NB4 (cell line): ENCODE results near the gene RNF25.

Source experiments
- CTCF ChIP-seq: IDR thresholded peaks from one replicate; pipeline ENCODE4 v1.5.1; 2012; ENCODE audit warnings: low read depth, low read length
- MYC ChIP-seq: IDR thresholded peaks from 2 replicates; pipeline ENCODE4 v1.6.1; 2011; ENCODE audit warnings: low read depth, low read length
- POLR2A ChIP-seq: IDR thresholded peaks from 2 replicates; pipeline ENCODE4 v1.6.1; 2011; ENCODE audit warnings: mild to moderate bottlenecking; ENCODE audit not compliant: insufficient read length; ENCODE audit errors: extremely low read depth

- TF ChIP-seq POLR2A (no peak), CTCF (no peak), MYC (no peak)
Observed at GRCh38 chr2:218719457-218719856, 47.7 kb upstream of the RNF25 start.
